Suprapubic skin (tissue), 4 donors: ENCODE results near the gene TRIM9. TPM values are rescaled to one million over a fixed set of nuclear protein-coding genes. Genes with fewer than 3 reads are reported as not detected.

Source experiments
- DNase-seq, 2 donors: peaks; one replicate each; pipeline ENCODE4 v3.0.0-alpha.2; 2019; ENCODE audit warnings: low spot score in 2 of 2
- H3K27ac ChIP-seq: fragments of 200-600 bp; sonication (generic); one replicate; pipeline ENCODE4 v1.5.1; 2019
- H3K27me3 ChIP-seq: fragments of 200-600 bp; sonication (generic); one replicate; pipeline ENCODE4 v1.5.1; 2019
- H3K36me3 ChIP-seq: fragments of 200-600 bp; sonication (generic); one replicate; pipeline ENCODE4 v1.5.1; 2019
- H3K4me1 ChIP-seq: fragments of 200-600 bp; sonication (generic); one replicate; pipeline ENCODE4 v1.5.1; 2019
- H3K4me3 ChIP-seq: fragments of 200-600 bp; sonication (generic); one replicate; pipeline ENCODE4 v1.5.1; 2019; ENCODE audit warnings: mild to moderate bottlenecking
- H3K9me3 ChIP-seq: fragments of 200-600 bp; sonication (generic); one replicate; pipeline ENCODE4 v1.5.1; 2019
- CTCF ChIP-seq, 2 donors: fragments of 200-600 bp in 1 of 2; fragments of 450-650 bp in 1 of 2; sonication (generic) in 1 of 2; IDR thresholded peaks; one replicate each; pipeline ENCODE4 v1.5.1; 2016 to 2019; ENCODE audit warnings: antibody characterized with exemption in 2 of 2, mild to moderate bottlenecking in 1 of 2, moderate library complexity in 1 of 2
- EP300 ChIP-seq: sonication (generic); formaldehyde crosslinking; IDR thresholded peaks from one replicate; pipeline ENCODE4 v1.6.1; 2017; ENCODE audit warnings: antibody characterized with exemption
- POLR2A ChIP-seq, 2 donors: fragments of 450-650 bp; IDR thresholded peaks; one replicate each; pipeline ENCODE4 v1.6.1; 2017; ENCODE audit warnings: antibody characterized with exemption in 2 of 2, mild to moderate bottlenecking in 2 of 2, moderate library complexity in 2 of 2
- POLR2AphosphoS5 ChIP-seq, 3 donors: sonication (generic); formaldehyde crosslinking; IDR thresholded peaks; one replicate each; pipeline ENCODE4 v1.6.1; 2017; ENCODE audit warnings: antibody characterized with exemption in 3 of 3
- WGBS: methylation state at CpG from one replicate; pipeline ENCODE4 v1.1.5; 2018; 5-methylcytosine and 5-hydroxymethylcytosine counted together
- total RNA-seq, 4 donors: library from RNA; depleted of rRNA; stranded (reverse); fragments of >200 nt; gene quantifications; one replicate each; pipeline ENCODE4 v1.1.0, GENCODE V29; 2016

The TRIM9 gene
- total RNA-seq, 4 donors from 2014 or later, result 0.45 to 5.0 (median 1.8) TPM

GRCh38 chr14:51117593-51117992, 22.7 kb upstream of the TRIM9 start:
- WGBS, result 96% methylated on average over 1 of the region's 1 CpG
- no peaks in the 10 kb centered on the region for H3K9me3 ChIP-seq
- H3K4me1 ChIP-seq, result no peaks in the 10 kb centered on the region
- TF ChIP-seq POLR2A (IDR thresholded peaks at IDR 0.05), result no peak
- no peak for TF ChIP-seq EP300
- no peak for TF ChIP-seq CTCF (IDR thresholded peaks at IDR 0.05)
- no peak for TF ChIP-seq POLR2AphosphoS5 (IDR thresholded peaks at IDR 0.05)
- H3K36me3 ChIP-seq, result no peaks in the 10 kb centered on the region
- no peaks in the 10 kb centered on the region for H3K27me3 ChIP-seq
- H3K4me3 ChIP-seq, result no peak overlapping the region
- DNase-seq, result no peak
- no peak overlapping the region for H3K27ac ChIP-seq

GRCh38 chr14:51116682-51117081, 21.8 kb upstream of the TRIM9 start:
- 100% methylated on average over 1 of the region's 1 CpG for WGBS
- Histone ChIP-seq H3K4me3 (no peak overlapping the region), H3K4me1 (no peaks in the 10 kb centered on the region), H3K27ac (no peak overlapping the region), H3K9me3 (no peaks in the 10 kb centered on the region), H3K36me3 (no peaks in the 10 kb centered on the region), H3K27me3 (no peaks in the 10 kb centered on the region)
- TF ChIP-seq POLR2AphosphoS5 (IDR thresholded peaks at IDR 0.05) (no peak), CTCF (IDR thresholded peaks at IDR 0.05) (no peak), POLR2A (IDR thresholded peaks at IDR 0.05) (no peak), EP300 (no peak)
- no peak for DNase-seq

- Histone ChIP-seq H3K27me3 (no peaks in the 10 kb centered on the region), H3K4me1 (no peaks in the 10 kb centered on the region), H3K4me3 (no peak overlapping the region), H3K27ac (no peak overlapping the region), H3K36me3 (no peaks in the 10 kb centered on the region), H3K9me3 (no peaks in the 10 kb centered on the region)
- DNase-seq, result no peak
- 57% methylated on average over 3 of the region's 3 CpGs for WGBS
- TF ChIP-seq CTCF (IDR thresholded peaks at IDR 0.05) (no peak), POLR2AphosphoS5 (IDR thresholded peaks at IDR 0.05) (no peak), POLR2A (IDR thresholded peaks at IDR 0.05) (no peak), EP300 (no peak)
Measured at GRCh38 chr14:51109651-51110050, 14.7 kb upstream of the TRIM9 start.

- no peaks in the 10 kb centered on the region for H3K4me1 ChIP-seq
- H3K4me3 ChIP-seq, result no peak overlapping the region
- no peak for DNase-seq
- TF ChIP-seq POLR2A (IDR thresholded peaks at IDR 0.05) (no peak), CTCF (IDR thresholded peaks at IDR 0.05) (no peak), EP300 (no peak), POLR2AphosphoS5 (IDR thresholded peaks at IDR 0.05) (no peak)
- WGBS, result 94% methylated on average over 1 of the region's 1 CpG
- H3K9me3 ChIP-seq, result no peaks in the 10 kb centered on the region
- H3K27me3 ChIP-seq, result no peaks in the 10 kb centered on the region
- no peak overlapping the region for H3K27ac ChIP-seq
- H3K36me3 ChIP-seq, result no peaks in the 10 kb centered on the region
Measured at GRCh38 chr14:51107801-51108200, 12.9 kb upstream of the TRIM9 start.

GRCh38 chr14:51104467-51104866, 9.6 kb upstream of the TRIM9 start:
- H3K27me3 ChIP-seq, result peaks cover 4% of the 10 kb centered on the region
- H3K4me1 ChIP-seq, result no peaks in the 10 kb centered on the region
- no peaks in the 10 kb centered on the region for H3K9me3 ChIP-seq
- H3K36me3 ChIP-seq, result no peaks in the 10 kb centered on the region
- no peak overlapping the region for H3K27ac ChIP-seq
- no peak for DNase-seq
- TF ChIP-seq POLR2A (IDR thresholded peaks at IDR 0.05) (no peak), CTCF (IDR thresholded peaks at IDR 0.05) (no peak), EP300 (no peak), POLR2AphosphoS5 (IDR thresholded peaks at IDR 0.05) (no peak)
- no peak overlapping the region for H3K4me3 ChIP-seq
